HK-2 (cell line): ENCODE measurements around the gene HCN2.

Experiments used
- DNase-seq: peaks from one replicate; pipeline ENCODE4 v3.0.0-alpha.2; 2018; ENCODE audit not compliant: unreplicated experiment

HCN2 gene

DNA sequence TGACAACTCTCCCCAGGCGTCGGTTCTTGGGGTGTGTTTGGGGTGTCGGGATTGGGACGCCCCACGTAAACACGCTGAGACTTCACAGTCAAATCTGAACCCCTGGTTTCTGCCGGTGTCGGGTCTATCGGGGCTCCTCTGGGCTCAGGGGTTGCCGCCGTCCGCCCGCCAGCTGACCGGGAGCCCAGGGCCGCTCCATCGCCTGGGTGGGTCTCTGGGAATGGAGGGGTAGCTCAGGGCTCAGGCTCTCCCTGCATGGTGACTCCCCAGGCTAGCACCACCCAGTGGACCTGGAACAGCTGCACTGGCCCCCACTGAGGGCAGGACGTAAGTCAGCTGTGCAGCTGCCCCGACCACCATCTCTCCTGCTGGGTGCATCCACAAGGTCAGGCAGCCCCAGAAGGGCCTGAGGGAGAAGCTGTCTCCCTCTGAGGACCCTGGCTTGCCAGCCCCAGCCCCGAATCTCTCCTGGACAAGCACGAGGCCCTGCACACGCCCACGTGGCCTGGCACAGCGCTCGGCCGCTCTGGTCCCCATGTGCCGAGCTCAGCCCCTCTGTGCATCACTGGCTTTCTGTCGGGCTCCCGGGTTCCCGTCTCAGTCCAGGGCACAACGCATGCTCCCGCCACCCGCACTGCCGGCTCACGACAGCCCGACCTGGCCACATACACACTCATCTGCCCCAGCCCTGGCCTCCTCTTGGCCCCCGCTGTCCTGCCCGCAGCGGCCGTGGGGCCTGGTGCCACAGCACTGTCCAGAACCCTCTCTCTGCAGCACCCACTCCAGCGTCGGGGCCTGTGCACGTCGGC lies 67.3 kb downstream of the HCN2 start:
- DNase-seq, result no peak

DNA sequence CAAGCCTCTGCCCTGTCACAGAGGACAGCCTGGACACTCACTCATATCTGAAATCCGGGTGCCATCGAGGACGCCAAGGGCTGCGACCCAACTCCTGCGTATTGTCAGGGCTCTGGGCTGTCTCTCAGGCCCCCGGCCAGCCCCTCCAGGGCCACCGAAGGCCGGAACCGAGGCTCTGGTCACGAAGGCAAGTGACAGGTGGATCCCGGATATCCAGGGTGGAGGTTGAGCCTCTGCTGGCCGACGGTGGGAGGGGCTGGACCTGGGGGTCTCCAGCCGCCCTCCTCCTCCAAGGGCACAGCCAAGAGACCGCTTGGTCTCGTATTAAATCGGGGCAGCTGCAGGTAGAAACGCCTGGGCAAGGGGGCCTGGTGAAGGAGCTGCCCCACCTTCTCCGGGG lies 67.9 kb downstream of the HCN2 start:
- no peak for DNase-seq

DNA sequence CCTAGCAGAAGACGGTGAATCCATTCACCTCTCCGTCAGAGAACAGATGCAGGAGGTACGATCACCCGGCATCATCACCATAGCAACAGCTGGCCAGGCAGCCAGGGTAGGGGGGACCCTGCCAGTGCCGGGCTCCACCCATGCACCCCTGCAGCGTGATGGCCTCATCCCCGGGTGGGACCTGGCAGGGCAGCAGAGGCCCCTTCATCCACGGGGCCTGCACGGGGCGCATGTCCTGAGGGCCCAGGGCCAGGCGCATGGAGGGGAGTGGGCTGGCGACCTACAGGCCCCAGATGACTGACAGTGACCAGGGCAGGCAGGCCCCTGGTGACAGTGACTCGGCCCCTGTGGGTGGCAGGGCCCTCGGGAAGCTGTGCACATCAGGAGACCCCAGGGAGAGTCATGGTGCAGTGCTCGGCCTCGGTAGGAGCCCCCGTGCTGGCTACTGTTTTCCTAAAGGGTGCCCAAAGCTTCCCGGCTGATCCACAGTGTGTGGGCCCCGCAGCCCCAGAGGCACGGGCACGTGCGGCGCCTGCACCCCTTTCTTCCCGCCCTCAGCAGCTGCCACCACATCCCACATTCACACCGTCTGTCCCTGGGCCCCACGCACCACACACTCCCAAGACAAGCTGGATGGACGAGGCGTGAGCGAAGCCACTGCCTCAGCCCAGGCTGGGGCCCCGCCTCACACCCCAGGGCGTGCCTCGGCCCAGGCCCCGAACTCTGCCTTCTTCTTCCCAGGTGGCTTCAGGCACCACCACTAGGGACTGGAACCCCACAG lies 68.6 kb downstream of the HCN2 start:
- DNase-seq, result no peak

DNA sequence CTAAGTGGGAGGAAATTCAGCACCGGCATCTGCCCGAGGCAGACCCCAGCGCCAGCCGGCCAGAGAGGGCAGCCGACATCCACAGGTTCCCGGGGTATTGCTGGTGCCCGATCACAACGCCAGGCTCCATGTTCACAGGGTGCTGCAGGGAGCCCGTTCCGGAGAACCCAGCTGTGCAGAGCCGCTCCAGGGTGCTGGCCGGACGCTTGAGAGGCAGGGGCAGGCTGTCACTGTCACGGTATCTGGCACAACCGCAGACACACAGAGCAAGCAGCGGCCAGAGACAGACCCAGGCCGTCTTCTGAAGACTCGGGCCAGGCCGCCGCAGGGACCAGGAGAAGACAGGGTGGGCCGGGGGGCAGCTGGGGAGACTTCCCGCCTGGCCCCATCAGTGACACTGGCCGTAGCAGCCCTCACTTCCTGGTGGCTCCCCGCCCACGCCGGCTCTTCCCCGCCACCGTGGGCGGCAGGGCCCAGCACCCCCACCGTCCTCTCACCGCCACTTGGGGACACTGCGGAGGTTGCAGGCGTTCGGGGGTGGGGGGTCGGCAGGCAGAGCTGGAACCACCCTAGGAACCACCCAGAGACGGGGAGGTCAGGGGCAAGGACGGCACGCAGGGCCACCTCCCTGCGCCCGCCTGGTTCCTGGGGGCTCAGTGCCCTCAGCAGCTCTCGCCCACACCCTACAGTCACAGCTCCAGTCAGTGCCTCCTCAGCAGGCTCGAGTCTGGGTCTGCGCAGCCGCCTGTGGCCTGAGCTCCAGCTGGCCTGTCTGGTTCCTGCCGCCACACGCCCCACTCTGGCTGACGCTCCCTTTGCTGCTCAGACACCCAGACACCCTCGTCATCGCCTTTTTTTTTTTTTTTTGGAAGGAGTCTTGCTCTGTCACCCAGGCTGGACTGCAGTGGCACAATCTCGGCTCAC lies 69.5 kb downstream of the HCN2 start:
- no peak for DNase-seq

DNA sequence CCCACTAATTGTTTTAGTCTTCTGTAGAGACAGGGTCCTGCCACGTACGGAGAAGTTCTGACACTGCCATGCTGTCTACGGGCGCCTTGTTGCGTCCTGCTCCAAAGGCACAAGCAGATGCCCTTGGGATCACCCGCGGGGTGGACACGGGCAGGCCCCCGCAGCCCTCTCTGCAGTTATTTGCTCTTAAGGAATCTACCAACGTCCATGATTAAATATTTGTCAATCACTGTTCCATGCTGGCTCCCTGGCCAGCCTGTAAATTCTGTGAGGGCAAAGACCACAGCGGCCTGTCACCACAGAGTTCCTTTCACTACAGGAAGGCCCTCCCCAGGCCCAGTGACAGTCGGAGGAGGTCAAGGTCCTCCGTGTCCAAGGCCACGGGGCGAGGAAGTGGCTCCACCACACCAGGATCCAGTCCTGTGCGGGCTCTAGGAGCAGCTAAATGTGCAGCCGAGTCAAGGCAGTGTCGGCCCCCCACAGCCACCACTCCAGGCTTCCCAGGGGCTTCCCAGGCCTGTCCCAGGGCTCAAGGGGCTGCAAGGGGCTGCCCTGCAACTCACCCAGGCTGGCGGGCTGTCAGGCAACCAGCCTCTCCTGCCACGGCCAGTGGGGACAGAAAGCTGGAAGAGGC lies 71.2 kb downstream of the HCN2 start:
- DNase-seq, result no peak

DNA sequence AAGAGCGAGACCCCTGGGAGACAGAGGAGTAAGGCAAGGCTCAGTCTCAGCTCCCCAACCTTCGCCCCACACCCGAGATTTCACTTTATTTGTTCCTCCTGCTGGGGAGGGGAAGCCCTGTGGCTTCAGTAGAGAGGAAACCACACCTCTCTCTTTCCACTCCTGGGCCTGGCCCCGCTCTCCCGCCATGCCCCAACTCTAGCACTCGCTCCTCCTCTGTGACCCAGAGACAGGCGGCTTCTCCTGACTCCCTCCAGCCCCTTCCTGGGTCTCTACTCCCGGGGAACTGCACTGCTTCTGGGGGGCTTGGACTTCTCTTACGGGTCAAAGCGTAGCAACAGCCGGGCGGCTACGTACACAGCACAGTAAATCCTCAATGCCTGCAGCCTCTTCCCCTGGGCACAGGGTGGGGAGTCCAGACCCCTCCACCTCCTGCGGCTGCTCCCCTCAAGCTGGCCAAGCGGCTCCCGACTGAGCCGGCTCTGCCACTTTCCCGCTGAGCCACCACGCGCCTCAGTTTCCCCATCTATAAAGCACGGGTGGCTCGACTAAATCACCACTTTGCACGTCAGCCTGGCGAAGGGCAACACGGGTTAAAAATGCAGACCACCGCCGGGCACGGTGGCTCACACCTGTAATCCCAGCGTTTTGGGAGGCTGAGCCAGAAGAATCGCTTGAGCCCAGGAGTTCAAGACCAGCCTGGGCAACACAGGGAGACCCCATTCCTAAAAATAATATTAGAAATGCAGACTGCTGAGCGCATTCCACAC lies 71.9 kb downstream of the HCN2 start:
- no peak for DNase-seq

DNA sequence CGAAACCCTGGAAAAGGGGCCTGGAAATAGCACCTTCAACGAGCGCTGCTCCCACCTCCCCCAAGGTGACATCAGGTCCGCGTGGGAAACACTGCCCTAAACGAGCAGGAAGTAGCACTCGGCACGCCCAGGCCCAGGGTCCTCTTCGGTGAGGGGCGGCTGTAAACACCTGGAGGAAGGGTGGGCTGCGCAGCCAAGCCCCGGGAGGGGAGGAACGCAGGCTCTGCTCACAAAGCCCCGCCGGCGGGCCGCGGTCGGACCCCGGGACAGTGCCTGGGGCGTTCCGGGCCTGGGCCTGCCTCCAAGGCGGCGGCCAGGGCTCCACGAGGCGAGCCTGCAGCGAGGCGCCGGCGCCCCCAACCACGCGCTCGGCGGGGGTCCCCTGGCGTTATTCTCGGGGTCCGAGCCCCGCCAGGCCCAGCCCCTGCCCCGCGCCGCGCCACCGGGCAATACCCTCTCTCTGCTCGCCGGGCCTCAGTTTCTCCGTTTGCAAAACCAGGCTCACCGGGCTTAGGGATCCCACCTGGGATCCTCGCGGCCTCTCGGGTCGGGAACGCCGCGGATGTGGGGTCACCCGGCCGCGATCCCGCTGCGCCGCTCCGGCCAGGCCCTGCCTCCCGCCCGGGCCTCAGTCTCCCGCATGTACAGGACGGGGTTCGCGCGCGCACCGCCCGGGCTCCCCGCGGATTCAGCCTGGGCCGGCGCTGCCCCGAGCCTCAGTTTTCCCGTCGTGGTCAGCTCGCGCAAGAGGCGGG lies 72.7 kb downstream of the HCN2 start:
- peak; percentile 61 for DNase-seq

DNA sequence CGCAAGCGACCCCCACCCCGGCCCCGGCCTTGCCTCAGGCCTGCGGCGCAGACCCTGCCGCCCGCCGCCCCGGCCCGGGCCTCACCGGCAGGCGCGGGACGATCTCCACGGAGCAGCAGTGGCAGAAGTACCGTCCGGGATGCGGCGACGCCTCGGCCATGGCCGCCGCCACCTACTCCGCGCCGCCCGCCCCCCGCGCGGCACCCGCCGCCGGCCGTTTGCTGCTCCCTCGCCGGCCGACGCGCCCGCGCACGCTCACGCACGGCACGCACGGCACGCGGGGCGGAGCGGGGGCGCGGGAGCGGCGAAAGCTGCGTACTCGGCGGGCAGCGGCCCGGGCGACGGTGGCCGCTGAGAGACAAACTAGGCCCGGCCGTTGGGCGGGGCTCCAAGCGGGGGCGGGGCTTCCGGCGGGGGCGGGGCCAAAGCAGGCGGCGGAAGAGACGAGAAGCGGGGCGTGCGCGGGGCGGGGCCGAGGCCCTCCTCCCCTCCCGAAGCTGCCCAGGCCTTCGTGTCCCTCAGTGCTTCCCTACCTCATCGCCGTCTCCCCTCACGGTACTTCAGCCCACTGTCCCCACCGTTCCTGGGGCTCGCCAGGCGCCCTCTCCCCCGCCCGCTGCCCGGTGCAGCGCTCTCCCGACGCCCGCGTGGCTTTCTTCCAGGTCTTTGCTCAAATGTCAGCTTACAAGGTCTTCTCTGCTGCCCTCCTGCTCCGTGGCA lies 73.4 kb downstream of the HCN2 start, which contains the start of gene RNF126:
Gene RNF126, minus strand, starts transcription at position 253 of the 720 bp plus-strand sequence. Its CDS starts 93 bp downstream, at position 160.
- peak; percentile 97 for DNase-seq

DNA sequence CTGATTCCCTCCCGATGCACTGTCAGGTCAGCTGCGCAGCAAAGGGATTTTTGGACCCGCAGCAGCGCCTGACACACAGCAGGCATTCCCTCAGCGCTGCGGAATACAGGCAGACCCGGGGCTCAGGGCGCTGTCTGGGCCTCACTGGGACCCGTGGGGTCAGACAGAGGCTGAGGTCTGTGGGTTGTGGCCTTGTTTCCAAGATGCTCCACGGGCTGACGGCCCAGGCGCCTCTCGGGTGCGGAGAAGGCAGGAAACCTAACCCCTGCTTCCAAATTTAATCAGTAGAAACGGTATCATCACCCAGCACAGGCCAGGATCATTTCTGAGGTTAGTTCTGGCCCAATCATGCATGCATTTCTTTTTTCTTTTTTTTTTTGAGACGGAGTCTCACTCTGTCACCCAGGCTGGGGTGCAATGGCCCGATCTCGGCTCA lies 74.0 kb downstream of the HCN2 start:
- no peak for DNase-seq

DNA sequence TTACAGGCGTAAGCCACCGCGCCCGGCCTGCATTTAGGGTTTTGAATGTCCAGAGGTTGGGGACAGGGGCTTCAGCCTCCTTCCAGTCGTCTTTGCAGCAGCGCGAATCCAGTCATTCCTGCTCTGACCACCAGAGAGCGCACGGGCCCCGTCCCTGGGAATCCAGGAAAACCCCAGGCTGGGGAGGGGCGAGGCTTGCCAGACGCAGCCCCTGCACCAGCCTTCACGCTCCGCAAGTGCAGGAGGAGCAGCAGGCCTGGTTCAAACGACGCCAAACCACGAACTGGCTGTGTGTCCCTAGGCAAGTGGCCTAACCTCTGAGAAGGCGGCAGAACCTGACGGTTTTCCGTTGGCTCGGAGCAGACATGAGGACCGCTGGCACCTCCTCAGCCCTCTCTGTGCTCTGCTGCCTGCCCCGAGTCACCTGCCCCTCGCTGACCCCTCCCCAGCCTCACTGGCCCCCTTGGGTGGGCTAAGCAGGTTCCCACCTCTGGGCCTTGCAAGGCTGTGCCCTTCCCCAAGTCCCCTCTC lies 75.3 kb downstream of the HCN2 start:
- peak; percentile 81 for DNase-seq
